SK-N-SH treated with all-trans-retinoic acid at 6 μM for 48 hours (cell line): ENCODE data around the gene ADAMTS15.

Source experiments
- ATAC-seq: fragments of 200-7000 bp; cut with Tn5 transposase; 3 replicates; pipeline ENCODE4 v1.9.1; 2020; ENCODE audit warnings: mild to moderate bottlenecking, moderate library complexity
- ARNTL ChIP-seq: fragments of 450-650 bp; formaldehyde crosslinking; IDR thresholded peaks from 2 replicates; pipeline ENCODE4 v1.5.0; 2020; ENCODE audit warnings: low read depth, mild to moderate bottlenecking, moderate library complexity, borderline replicate concordance
- BACH2 ChIP-seq: fragments of 250-450 bp; sonication (Bioruptor Pico); IDR thresholded peaks from 2 replicates; pipeline ENCODE4 v1.9.0; 2021; ENCODE audit warnings: mild to moderate bottlenecking, borderline replicate concordance
- CREB5 ChIP-seq: fragments of 250-450 bp; sonication (Bioruptor Pico); IDR thresholded peaks from 2 replicates; pipeline ENCODE4 v1.5.1; 2020; ENCODE audit warnings: low read depth, mild to moderate bottlenecking, moderate library complexity
- CSDC2 ChIP-seq: fragments of 250-450 bp; sonication (Bioruptor Pico); IDR thresholded peaks from 2 replicates; pipeline ENCODE4 v1.5.0; 2020; ENCODE audit warnings: mild to moderate bottlenecking, moderate library complexity
- CSRNP3 ChIP-seq: fragments of 250-450 bp; sonication (Bioruptor Pico); IDR thresholded peaks from 2 replicates; pipeline ENCODE4 v1.5.1; 2021; ENCODE audit warnings: mild to moderate bottlenecking, moderate library complexity
- ESRRG ChIP-seq: fragments of 250-450 bp; sonication (Bioruptor Pico); IDR thresholded peaks from 2 replicates; pipeline ENCODE4 v1.6.1; 2021; ENCODE audit warnings: mild to moderate bottlenecking
- GLIS3 ChIP-seq: fragments of 250-450 bp; sonication (Bioruptor Pico); IDR thresholded peaks from 2 replicates; pipeline ENCODE4 v1.5.0; 2020; ENCODE audit warnings: mild to moderate bottlenecking, moderate library complexity
- ISL1 ChIP-seq: fragments of 250-450 bp; sonication (Bioruptor Pico); IDR thresholded peaks from 2 replicates; pipeline ENCODE4 v2.1.2; 2022; ENCODE audit warnings: mild to moderate bottlenecking, moderate library complexity
- OSR1 ChIP-seq: fragments of 250-450 bp; sonication (Bioruptor Pico); IDR thresholded peaks from 2 replicates; pipeline ENCODE4 v1.8.0; 2022; ENCODE audit warnings: moderate library complexity, mild to moderate bottlenecking, inconsistent platforms
- PATZ1 ChIP-seq: fragments of 250-450 bp; sonication (Bioruptor Pico); IDR thresholded peaks from 2 replicates; pipeline ENCODE4 v1.8.0; 2020; ENCODE audit warnings: mild to moderate bottlenecking, moderate library complexity, borderline replicate concordance
- POU6F1 ChIP-seq: fragments of 250-450 bp; sonication (Bioruptor Pico); IDR thresholded peaks from 2 replicates; pipeline ENCODE4 v1.8.0; 2021; ENCODE audit warnings: low read depth, mild to moderate bottlenecking, moderate library complexity, borderline replicate concordance
- PPARA ChIP-seq: fragments of 250-450 bp; sonication (Bioruptor Pico); IDR thresholded peaks from 2 replicates; pipeline ENCODE4 v1.5.0; 2020; ENCODE audit warnings: mild to moderate bottlenecking, borderline replicate concordance
- RARB ChIP-seq: fragments of 250-450 bp; sonication (Bioruptor Pico); IDR thresholded peaks from 2 replicates; pipeline ENCODE4 v1.8.0; 2021; ENCODE audit warnings: mild to moderate bottlenecking, moderate library complexity
- SNAI2 ChIP-seq: fragments of 250-450 bp; sonication (Bioruptor Pico); IDR thresholded peaks from 2 replicates; pipeline ENCODE4 v1.5.0; 2020; ENCODE audit warnings: mild to moderate bottlenecking, moderate library complexity
- TSHZ2 ChIP-seq: fragments of 250-450 bp; sonication (Bioruptor Pico); IDR thresholded peaks from 2 replicates; pipeline ENCODE4 v1.5.0; 2020; ENCODE audit warnings: mild to moderate bottlenecking, moderate library complexity
- ZFP30 ChIP-seq: fragments of 450-650 bp; formaldehyde crosslinking; IDR thresholded peaks from 2 replicates; pipeline ENCODE4 v1.5.0; 2022; ENCODE audit warnings: mild to moderate bottlenecking, moderate library complexity
- ZNF565 ChIP-seq: fragments of 450-650 bp; formaldehyde crosslinking; conservative IDR thresholded peaks from 2 replicates; pipeline ENCODE4 v1.5.0; 2020; ENCODE audit warnings: low read depth, mild to moderate bottlenecking, moderate library complexity
- ZNF70 ChIP-seq: fragments of 450-650 bp; formaldehyde crosslinking; IDR thresholded peaks from 2 replicates; pipeline ENCODE4 v1.5.0; 2020; ENCODE audit warnings: mild to moderate bottlenecking, moderate library complexity

Gene ADAMTS15

GRCh38 chr11:130457623-130458409 lies 9.4 kb downstream of the ADAMTS15 start:
- no peak for TF ChIP-seq ISL1 (CRISPR knock-in tag)
- TF ChIP-seq, all 23 proteins: peak for 0
- ATAC-seq, result no peak

- no peak for TF ChIP-seq TSHZ2 (CRISPR knock-in tag)
- no peak for TF ChIP-seq ESRRG (CRISPR knock-in tag)
- TF ChIP-seq CREB5 (CRISPR knock-in tag), result no peak
- TF ChIP-seq RARB, result no peak
- no peak for TF ChIP-seq GLIS3 (CRISPR knock-in tag)
- no peak for TF ChIP-seq CSDC2
- TF ChIP-seq PPARA (CRISPR knock-in tag), result no peak
- TF ChIP-seq OSR1 (CRISPR knock-in tag), result no peak
- no peak for TF ChIP-seq PATZ1 (CRISPR knock-in tag)
- no peak for TF ChIP-seq ZFP30 (CRISPR knock-in tag)
- TF ChIP-seq BACH2 (CRISPR knock-in tag), result no peak
- TF ChIP-seq ZNF70 (CRISPR knock-in tag), result no peak
- TF ChIP-seq SNAI2 (CRISPR knock-in tag), result no peak
- no peak for TF ChIP-seq POU6F1
- no peak for ATAC-seq
These were observed 9.9 kb downstream of the ADAMTS15 start for GRCh38 chr11:130458410-130458729.

GRCh38 chr11:130459521-130459920 lies 11.1 kb downstream of the ADAMTS15 start:
- no peak for ATAC-seq
- TF ChIP-seq ISL1 (CRISPR knock-in tag) (no peak), CSRNP3 (CRISPR knock-in tag) (no peak), ARNTL (CRISPR knock-in tag) (no peak)

GRCh38 chr11:130462101-130462885 lies 13.8 kb downstream of the ADAMTS15 start:
- no peak; the same call in 2 of the 3 replicates for ATAC-seq
- TF ChIP-seq ZFP30 (CRISPR knock-in tag) (no peak), ZNF565 (CRISPR knock-in tag) (no peak), PATZ1 (CRISPR knock-in tag) (no peak), BACH2 (CRISPR knock-in tag) (no peak), POU6F1 (no peak), RARB (no peak), GLIS3 (CRISPR knock-in tag) (no peak)
